Right cardiac atrium (tissue), 5 donors: ENCODE data around the gene BPNT1. TPM values are rescaled to one million over a fixed set of nuclear protein-coding genes. Genes with fewer than 3 reads are reported as not detected.

Experiments used
- ATAC-seq, 2 donors: fragments of 200-7000 bp; cut with Tn5 transposase; one replicate each; pipeline versions ENCODE4 v1.8.0 to v1.9.1; 2020; ENCODE audit warnings: moderate library complexity in 2 of 2, mild to moderate bottlenecking in 1 of 2
- DNase-seq, 3 donors: peaks; one replicate each; pipeline ENCODE4 v3.0.0-alpha.2; 2020
- H3K27ac ChIP-seq: one replicate; pipeline ENCODE4 v1.5.1; 2013; ENCODE audit warnings: mild to moderate bottlenecking, low read length, control low read depth, moderate library complexity
- H3K27me3 ChIP-seq: one replicate; pipeline ENCODE4 v1.6.1; 2013; ENCODE audit not compliant: control insufficient read depth, insufficient read depth
- H3K4me1 ChIP-seq: one replicate; pipeline ENCODE4 v1.6.1; 2013; ENCODE audit warnings: low read length; ENCODE audit not compliant: control insufficient read depth, insufficient read depth
- H3K4me3 ChIP-seq: one replicate; pipeline ENCODE4 v1.5.1; 2013; ENCODE audit warnings: low read length, control low read depth
- H3K9me3 ChIP-seq: one replicate; pipeline ENCODE4 v1.6.1; 2013; ENCODE audit warnings: low read length; ENCODE audit not compliant: control insufficient read depth
- WGBS: extraction: QIAGEN DNeasy Blood & Tissue Kit; methylation state at CpG from one replicate; pipeline ENCODE4 v1.1.7; 2013; 5-methylcytosine and 5-hydroxymethylcytosine counted together
- intact Hi-C, 4 donors: fragments of 100-400 bp; cut with DNase I; formaldehyde crosslinking; loops; one replicate each; pipeline versions ENCODE4 v1.11.0 to v1.14.0; 2022 to 2023
- polyA plus RNA-seq: library from polyadenylated mRNA; stranded (reverse); fragments of 200-250 nt; gene quantifications from one replicate; pipeline ENCODE4 v1.2.3, GENCODE V29; 2013
- total RNA-seq, 4 donors: library from RNA; stranded (reverse); fragmentation: NEBNext Ultra II Directional; extraction: Animal tissue kit (Norgen Biotek cat#: 25700); gene quantifications; one replicate each; pipeline ENCODE4 v1.2.1, GENCODE V29; 2021
- donor health status: healthy with polysubstance abuse.
- donor health status: DM: no; HTN: yes; CAD: no.
- donor health status: DM: no; HTN: no; CAD: no.
- donor health status: DM: no; HTN: yes; CAD: no; lungs with severe emphysema.
- donor health status: DM: yes; HTN: yes; CAD: no.

The BPNT1 gene
- total and polyA plus RNA-seq, 5 donors: 13.4 to 22.2 (median 15.8) TPM

DNA sequence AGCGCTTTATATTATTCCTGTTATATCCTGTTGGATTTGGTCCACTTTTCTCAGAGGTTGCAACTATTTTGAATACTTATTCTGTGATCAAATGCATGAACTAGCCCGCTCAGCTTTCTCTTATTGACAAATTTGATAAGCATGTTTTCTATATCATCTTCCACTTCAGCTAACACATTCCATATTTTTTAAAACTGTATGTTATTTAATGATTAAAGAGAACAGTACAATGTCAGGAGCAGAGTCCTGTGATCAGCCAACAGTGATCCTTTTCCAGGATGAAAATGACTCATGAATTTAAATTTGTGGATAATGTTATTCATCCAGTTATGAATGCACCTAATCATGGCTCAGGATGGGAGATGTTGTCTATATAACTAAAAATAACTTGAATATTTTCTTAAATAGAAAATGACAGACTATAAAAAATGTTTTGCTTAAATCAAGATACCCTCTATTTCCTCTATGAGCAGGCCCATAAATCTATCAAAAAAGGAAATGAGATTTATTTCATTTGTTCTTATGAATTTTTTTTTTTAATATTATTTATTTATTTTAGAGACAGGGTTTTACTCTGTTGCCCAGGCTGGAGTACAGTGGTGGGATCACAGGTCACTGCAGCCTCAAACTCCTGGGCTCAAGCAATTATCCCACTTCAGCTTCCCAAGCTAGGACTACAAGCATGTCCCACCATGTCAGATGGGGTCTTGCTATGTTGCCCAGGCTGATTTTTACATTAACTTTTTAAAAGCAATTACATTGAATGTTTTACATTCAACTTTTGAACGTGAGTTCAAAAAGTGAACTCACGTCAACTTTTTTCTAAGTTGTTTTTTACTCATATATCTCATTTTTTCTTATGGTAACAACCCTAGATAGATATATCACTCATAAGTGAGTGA lies 12.5 kb downstream of the BPNT1 start:
- WGBS: 92% methylated on average over 4 of the region's 4 CpGs
- intact Hi-C loops: no loop called here
- H3K9me3 ChIP-seq: no peaks in the 10 kb centered on the region

DNA sequence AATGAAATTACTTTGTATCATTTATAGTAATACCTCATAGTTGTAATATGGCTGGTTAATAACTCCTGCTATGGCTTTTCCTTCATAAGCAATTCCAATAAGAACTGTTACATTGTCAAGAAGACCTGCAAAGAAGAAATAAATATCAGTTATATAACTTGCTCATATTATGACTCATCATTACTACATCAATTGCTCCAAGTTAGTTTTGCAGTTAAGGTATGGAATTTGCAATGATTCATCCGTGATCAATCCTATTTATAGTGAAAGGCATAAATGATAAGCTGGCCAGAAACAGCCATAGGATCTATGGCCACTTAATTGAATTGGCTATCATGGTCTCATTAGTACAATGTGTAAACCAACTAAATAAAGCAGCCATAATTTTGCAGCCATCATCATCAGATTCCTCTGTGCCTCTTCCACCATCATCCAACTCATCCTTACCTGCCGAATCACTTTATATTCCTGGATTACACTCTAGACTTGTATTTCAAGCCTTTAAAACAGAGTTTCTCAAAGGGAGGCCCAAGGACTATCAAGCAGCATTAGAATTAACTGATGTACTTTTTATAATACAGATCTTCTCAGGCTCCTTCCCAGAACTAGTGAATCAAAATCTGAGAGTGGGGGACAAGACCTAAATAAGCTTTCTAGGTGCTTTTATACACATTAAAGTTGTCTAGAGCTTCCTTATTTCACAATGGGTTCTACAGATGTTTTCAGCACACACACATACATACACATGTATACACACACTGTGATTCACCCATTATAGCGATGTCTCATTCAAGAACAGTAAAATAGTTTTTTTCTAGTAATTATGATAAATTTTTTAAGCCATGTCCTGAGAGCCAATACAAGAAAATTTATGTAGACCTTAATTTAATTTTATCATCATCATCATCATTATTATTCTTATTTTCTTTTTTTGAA lies 22.1 kb downstream of the BPNT1 start:
- WGBS: 96% methylated on average over 3 of the region's 3 CpGs
- no peak overlapping the region for H3K27ac ChIP-seq
- H3K4me1 ChIP-seq: no peaks in the 10 kb centered on the region
- no peaks in the 10 kb centered on the region for H3K27me3 ChIP-seq
- DNase-seq: no peak
- intact Hi-C loops: no loop called here
- no peak for ATAC-seq
- no peaks in the 10 kb centered on the region for H3K9me3 ChIP-seq
- H3K4me3 ChIP-seq: no peak overlapping the region

More for the DNA sequence above, 12.5 kb downstream of the BPNT1 start:
- Histone ChIP-seq H3K27ac (no peak overlapping the region), H3K4me3 (no peak overlapping the region), H3K27me3 (no peaks in the 10 kb centered on the region), H3K4me1 (no peaks in the 10 kb centered on the region)
- no peak for ATAC-seq
- DNase-seq: no peak

DNA sequence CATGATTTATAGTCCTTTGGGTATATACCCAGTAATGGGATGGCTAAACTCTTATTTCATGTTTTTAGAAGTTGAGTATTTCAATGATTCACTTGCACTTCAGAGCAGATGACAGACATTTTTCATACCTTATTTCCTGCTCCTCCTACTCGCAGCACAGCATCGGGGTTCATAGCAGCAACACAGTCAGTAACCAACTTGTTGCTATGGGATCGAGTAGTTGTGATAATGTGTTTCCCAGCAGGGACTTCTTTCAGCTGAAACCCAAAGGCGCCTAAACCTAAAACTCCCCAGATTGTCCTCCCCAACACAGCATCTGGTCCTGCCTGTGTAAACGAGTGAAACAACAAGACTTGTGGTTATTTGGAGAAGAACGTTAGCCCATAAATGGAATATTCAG lies 27.0 kb downstream of the BPNT1 start:
- DNase-seq: no peak
- Histone ChIP-seq H3K4me1 (no peaks in the 10 kb centered on the region), H3K27ac (no peak overlapping the region), H3K27me3 (no peaks in the 10 kb centered on the region), H3K9me3 (no peaks in the 10 kb centered on the region), H3K4me3 (no peak overlapping the region)
- intact Hi-C loops: no loop called here
- ATAC-seq: no peak
- 95% methylated on average over 6 of the region's 6 CpGs for WGBS

DNA sequence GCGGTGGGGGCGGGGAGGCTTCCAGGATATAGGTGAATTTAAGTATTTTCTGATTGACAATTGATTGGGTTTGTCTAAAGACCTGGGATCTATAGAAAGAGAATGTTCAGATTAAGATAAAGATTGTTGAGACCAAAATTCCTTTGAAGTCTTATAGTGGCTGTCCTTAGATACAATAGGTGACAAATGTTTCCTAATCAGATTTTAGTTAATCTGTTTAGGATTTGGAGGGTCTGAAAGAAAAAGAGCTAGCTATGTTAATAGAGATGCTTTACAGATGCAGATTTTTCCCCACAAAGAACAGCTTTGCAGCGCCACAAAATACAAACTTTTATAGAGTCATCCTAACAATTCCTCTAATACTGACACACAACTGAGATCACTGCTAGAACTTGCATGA lies 28.7 kb downstream of the BPNT1 start:
- intact Hi-C loops: no loop called here
- Histone ChIP-seq H3K27me3 (no peaks in the 10 kb centered on the region), H3K4me1 (no peaks in the 10 kb centered on the region), H3K9me3 (no peaks in the 10 kb centered on the region), H3K4me3 (no peak overlapping the region), H3K27ac (no peak overlapping the region)
- ATAC-seq: no peak
- WGBS: 94% methylated on average over 3 of the region's 3 CpGs
- DNase-seq: no peak

DNA sequence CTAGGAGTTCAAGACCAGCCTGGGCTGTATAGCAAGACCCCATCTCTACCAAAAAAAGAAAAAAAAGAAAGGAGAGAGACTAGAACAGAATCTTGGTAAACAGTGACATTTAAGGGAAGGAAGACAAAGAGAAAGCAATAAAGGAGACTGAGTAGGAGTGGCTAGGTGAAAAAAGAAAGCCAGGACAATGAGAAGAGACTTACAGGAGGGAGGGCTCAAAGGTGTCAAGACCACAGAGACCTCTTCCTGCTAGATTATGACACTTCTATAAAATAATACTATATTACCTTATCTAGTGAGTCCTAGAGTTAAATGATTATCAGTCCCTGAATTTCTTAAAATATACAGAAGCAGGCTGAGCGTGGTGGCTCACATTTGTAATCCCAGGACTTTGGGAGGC lies 33.2 kb downstream of the BPNT1 start:
- Histone ChIP-seq H3K4me3 (no peak overlapping the region), H3K4me1 (no peaks in the 10 kb centered on the region), H3K27ac (no peak overlapping the region), H3K27me3 (no peaks in the 10 kb centered on the region), H3K9me3 (no peaks in the 10 kb centered on the region)
- DNase-seq (no peak), ATAC-seq (no peak)
- intact Hi-C loops: no loop called here
- WGBS: 94% methylated on average over 1 of the region's 1 CpG

DNA sequence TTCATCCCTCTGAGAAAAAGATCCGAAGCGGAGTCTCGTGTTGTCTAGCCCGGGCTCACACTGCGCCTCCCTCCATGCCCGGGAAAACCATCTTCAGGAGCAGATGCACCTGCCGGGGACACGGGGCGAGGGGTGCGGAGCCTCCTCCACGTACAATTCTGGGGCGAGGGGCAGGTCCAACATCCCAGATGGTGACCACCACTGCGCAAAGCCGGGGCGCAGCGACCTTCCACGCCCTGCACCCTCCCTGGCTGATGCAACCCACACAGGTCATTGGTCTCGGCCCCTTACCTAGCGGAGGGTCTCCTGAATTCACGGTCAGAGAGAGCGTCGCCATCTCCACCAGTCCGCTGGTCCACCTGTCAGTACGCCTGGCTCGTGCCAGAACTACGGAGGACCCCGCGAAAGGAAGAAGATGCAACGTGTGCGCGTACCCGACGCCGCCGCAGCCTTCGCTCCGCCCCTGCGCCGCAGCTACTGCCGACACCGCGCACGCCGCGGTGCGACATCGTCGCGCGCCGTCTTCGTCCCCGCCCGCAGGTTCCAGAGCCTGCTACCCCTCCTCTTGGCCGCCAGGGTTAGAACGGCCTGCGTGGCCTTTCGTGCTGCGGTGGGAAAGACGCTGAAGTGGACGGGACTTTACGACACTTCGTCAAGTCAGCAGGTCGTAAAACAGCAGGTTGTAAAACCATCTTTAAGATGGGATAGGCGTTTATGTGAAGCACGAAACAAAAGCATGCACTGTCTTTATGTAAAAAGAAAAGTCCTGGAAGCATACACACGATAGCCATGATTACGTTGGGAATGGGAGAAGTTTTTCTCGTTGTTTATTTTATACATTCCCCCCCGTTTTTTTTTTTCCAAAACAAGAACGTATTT lies 43.3 kb downstream of the BPNT1 start, which contains the start of gene EPRS1:
Gene EPRS1 (minus strand): TSS at position 454 of the 879 bp plus-strand sequence. CDS start 117 bp downstream, at position 337.
- DNase-seq (peak; percentile 95 to 97 (median 97)), ATAC-seq (peak; percentile 100)
- H3K9me3 ChIP-seq: no peaks in the 10 kb centered on the region
- intact Hi-C loops: no loop called here
- no peaks in the 10 kb centered on the region for H3K4me1 ChIP-seq
- H3K27ac ChIP-seq: peak within 1 kb of the TSS; percentile 40
- H3K4me3 ChIP-seq: peak within 1 kb of the TSS; percentile 64
- H3K27me3 ChIP-seq: no peaks in the 10 kb centered on the region
- under 1% methylated on average over 71 of the region's 71 CpGs for WGBS

DNA sequence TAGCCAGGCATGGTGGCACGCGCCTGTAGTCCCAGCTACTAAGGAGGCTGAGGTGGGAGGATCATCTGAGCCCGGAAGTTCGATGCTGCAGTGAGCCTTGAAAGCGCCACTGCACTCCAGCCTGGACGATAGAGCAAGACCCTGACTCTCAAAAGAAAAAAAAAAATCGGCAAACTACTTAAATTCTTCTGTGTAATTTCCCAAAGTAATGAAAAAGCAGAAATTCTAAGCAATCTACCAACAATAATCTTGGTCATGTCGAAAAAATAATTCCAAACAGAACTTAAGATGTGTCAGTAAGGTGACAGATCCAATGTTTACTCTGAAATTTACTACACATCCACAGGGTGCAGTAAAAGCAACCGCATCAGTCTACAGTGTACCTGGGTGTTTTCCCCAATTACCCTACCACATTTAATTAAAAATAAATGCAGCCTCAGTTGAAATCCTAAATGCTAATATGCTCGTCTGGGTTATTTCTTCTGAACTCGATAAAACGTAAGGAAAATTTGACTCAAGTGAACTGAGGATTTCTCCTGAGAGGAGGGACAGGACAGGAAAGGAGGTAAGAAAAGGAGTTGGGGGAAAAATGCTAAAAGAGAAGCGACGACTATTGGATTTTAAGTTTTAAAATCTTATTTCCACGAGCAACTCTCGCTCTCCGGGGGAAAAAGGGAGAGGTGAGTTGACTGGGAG lies 44.1 kb downstream of the BPNT1 start:
- no peaks in the 10 kb centered on the region for H3K27me3 ChIP-seq
- ATAC-seq: no peak
- 27% methylated on average over 17 of the region's 17 CpGs for WGBS
- H3K4me3 ChIP-seq: peak overlapping the region; percentile 64
- peak overlapping the region; percentile 40 for H3K27ac ChIP-seq
- intact Hi-C loops: no loop called here
- H3K4me1 ChIP-seq: no peaks in the 10 kb centered on the region
- H3K9me3 ChIP-seq: no peaks in the 10 kb centered on the region
- DNase-seq: no peak

DNA sequence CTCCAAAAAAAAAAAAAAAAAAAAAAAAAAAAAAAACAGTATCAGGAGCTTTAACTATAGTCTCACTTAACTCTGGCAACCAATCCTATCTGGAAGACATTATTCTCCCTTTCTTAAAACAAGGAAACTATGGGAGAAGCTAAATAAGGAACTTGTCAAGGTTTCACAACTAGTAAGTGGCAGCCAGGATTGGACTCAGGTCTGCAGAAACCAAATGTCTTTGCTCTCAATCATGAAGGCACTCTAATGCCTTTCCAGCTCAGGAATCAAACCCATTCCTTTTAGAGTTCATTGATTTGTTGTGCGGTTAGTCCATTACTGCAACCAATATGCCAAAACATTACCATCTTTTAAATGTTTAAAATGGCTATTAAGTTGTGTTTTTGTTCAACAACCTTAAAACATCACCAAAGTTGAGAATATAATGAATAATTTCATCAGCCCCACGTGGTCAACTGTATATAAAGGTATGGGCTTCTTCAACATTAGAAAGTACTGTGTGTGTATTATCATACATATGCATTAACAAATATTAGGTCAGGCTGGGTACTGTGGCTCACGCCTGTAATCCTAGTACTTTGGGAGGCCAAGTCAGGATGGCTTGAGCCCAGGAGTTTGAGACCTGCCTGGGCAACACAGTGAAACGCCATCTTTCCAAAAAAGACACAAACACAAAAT lies 44.8 kb downstream of the BPNT1 start:
- Histone ChIP-seq H3K9me3 (no peaks in the 10 kb centered on the region), H3K4me1 (no peaks in the 10 kb centered on the region), H3K27ac (no peak overlapping the region), H3K4me3 (peak overlapping the region; percentile 64), H3K27me3 (no peaks in the 10 kb centered on the region)
- 79% methylated on average over 4 of the region's 4 CpGs for WGBS
- DNase-seq (no peak), ATAC-seq (no peak)
- intact Hi-C loops: no loop called here

DNA sequence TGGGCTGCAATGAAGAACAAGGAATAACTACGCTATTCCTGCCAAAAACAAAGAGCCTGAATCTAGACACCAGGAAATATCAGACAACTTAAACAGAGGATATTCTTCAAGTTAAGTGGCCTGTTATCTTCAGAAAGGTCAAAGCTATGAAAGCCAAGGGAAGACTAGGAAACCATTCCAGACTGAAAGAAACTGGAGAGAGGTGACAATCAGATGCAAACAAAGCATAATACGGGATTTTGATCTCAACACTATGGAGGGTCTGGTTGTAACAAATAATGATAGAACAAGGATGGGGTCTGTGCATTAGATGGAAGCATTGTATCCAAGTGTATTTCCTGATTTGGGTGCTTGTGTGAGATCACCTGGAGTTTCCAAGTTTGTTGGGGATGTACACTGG lies 45.9 kb downstream of the BPNT1 start:
- Histone ChIP-seq H3K9me3 (no peaks in the 10 kb centered on the region), H3K27ac (no peak overlapping the region), H3K27me3 (no peaks in the 10 kb centered on the region), H3K4me3 (no peak overlapping the region), H3K4me1 (no peaks in the 10 kb centered on the region)
- no peak for DNase-seq
- ATAC-seq: no peak
- 53% methylated on average over 2 of the region's 2 CpGs for WGBS
- intact Hi-C loops: no loop called here
